ENCODE data around the gene CFAP221. TPM values are rescaled to one million over a fixed set of nuclear protein-coding genes. Genes with fewer than 3 reads are reported as not detected.

The CFAP221 gene
- total RNA-seq = 1 to 10 TPM in 7 of 10 donors, under 1 TPM in 3; 0.47 to 2.5 (median 1.5) TPM
- under 1 TPM in 1 of 2 donors, not detected in 1; 0.14 TPM for polyA plus RNA-seq
- long read RNA-seq, donor 1, partial matches to known transcripts = 3 of 3 reads
- long read RNA-seq, donor 1, other reads (novel, unspliced or antisense) = 0 of 3 reads
- long read RNA-seq, donor 2, partial matches to known transcripts = 1 of 1 reads
- long read RNA-seq, donor 2, other reads (novel, unspliced or antisense) = 0 of 1 reads
- long read RNA-seq, donor 3 = 0 reads

- Histone ChIP-seq H3K4me1 (peaks cover 0 to 14% (median 7%) of the 10 kb centered on the region in 9 donors), H3K27me3 (peaks cover 0 to 59% (median 13%) of the 10 kb centered on the region in 7 donors), H3K27ac (peak within 1 kb of the TSS in 5 of 10 donors; percentile 23 to 64 (median 39)), H3K36me3 (no peaks in the 10 kb centered on the region), H3K9me3 (no peaks in the 10 kb centered on the region), H3K4me3 (peak within 1 kb of the TSS; percentile 47 to 72 (median 65))
- intact Hi-C loops (cut with DNase I) = no loop called here
- TF ChIP-seq CTCF (IDR thresholded peaks at IDR 0.05) = no peak
- peak; percentile 93 to 97 (median 95) for ATAC-seq
- peak; percentile 67 to 74 for DNase-seq
- 2 to 3% methylated on average over 88 to 89 of the region's 89 CpGs for WGBS, 2 donors
Measured at GRCh38 chr2:119544075-119544938, at the start of gene CFAP221. Gene CFAP221, plus strand, starts transcription at chr2:119544449. Its CDS starts 1,683 bp downstream, at chr2:119546132.

GRCh38 chr2:119495948-119496347 is 48.3 kb upstream of the CFAP221 start:
- WGBS, 2 donors = 54 to 56% methylated on average over 2 of the region's 2 CpGs
- Histone ChIP-seq H3K27ac (no peak overlapping the region), H3K4me1 (peaks cover 0 to 15% (median 4%) of the 10 kb centered on the region in 9 donors), H3K27me3 (peaks cover 0 to 9% (median 3%) of the 10 kb centered on the region in 7 donors), H3K4me3 (no peak overlapping the region), H3K36me3 (no peaks in the 10 kb centered on the region), H3K9me3 (peaks cover 0 to 31% (median 0%) of the 10 kb centered on the region in 11 donors)
- DNase-seq (no peak), ATAC-seq (peak in 6 of 8 donors; percentile 54 to 75 (median 69))
- peak in 7 of 9 donors; percentile 11 to 54 (median 34) for TF ChIP-seq CTCF (IDR thresholded peaks at IDR 0.05)
- intact Hi-C loops (cut with DNase I) = no loop called here

GRCh38 chr2:119496682-119497081 is 47.6 kb upstream of the CFAP221 start:
- peaks cover 0 to 9% (median 3%) of the 10 kb centered on the region in 7 donors for H3K27me3 ChIP-seq
- no peak for TF ChIP-seq CTCF (IDR thresholded peaks at IDR 0.05)
- H3K4me3 ChIP-seq = no peak overlapping the region
- DNase-seq = no peak
- 70 to 78% methylated on average over 4 of the region's 4 CpGs for WGBS, 2 donors
- H3K27ac ChIP-seq = no peak overlapping the region
- no peaks in the 10 kb centered on the region for H3K36me3 ChIP-seq
- intact Hi-C loops (cut with DNase I) = no loop called here
- H3K4me1 ChIP-seq = peaks cover 0 to 8% (median 0%) of the 10 kb centered on the region in 9 donors
- H3K9me3 ChIP-seq = peaks cover 0 to 38% (median under 1%) of the 10 kb centered on the region in 11 donors
- peak in 1 of 8 donors; percentile 19 for ATAC-seq

- DNase-seq (no peak), ATAC-seq (no peak)
- H3K36me3 ChIP-seq = no peaks in the 10 kb centered on the region
- H3K9me3 ChIP-seq = no peaks in the 10 kb centered on the region
- 69 to 77% methylated on average over 6 of the region's 6 CpGs for WGBS, 2 donors
- intact Hi-C loops (cut with DNase I) = no loop called here
- H3K27me3 ChIP-seq = peaks cover 0 to 6% (median 0%) of the 10 kb centered on the region in 7 donors
- no peak overlapping the region for H3K4me3 ChIP-seq
- no peaks in the 10 kb centered on the region for H3K4me1 ChIP-seq
- no peak for TF ChIP-seq CTCF (IDR thresholded peaks at IDR 0.05)
- H3K27ac ChIP-seq = no peak overlapping the region
Measured at GRCh38 chr2:119508756-119509155, 35.5 kb upstream of the CFAP221 start.

Measured in heart right ventricle (tissue), 16 donors.